Left hindlimb (tissue), 1 donor: ENCODE data around the gene FBXW7.

Experiments
- DNase-seq: peaks from one replicate; pipeline ENCODE4 v3.0.0-alpha.2; 2018

Gene FBXW7

GRCh38 chr4:152273343-152273742, 262.5 kb downstream of the FBXW7 start:
- DNase-seq, result no peak
